GM10248 (cell line): ENCODE results near the gene LSS.

Experiments used
- CTCF ChIA-PET: fragments of 300-600 bp; sonication (Branson Sonifier 250); formaldehyde crosslinking; extraction: SDS; loops from one replicate; lab custom pipeline; 2021; ENCODE audit warnings: antibody characterized with exemption; lab: Yijun Ruan, JAX
- POLR2A ChIA-PET: fragments of 350-650 bp; sonication (Branson Sonifier 250); formaldehyde crosslinking; extraction: SDS; loops from one replicate; lab custom pipeline; 2020; ENCODE audit warnings: antibody characterized with exemption; lab: Yijun Ruan, JAX
- DNase-seq: peaks from one replicate; pipeline ENCODE4 v3.0.0; 2012; ENCODE audit errors: extremely low spot score
- TF ChIP-seq, protein P1 (sequence below): IDR thresholded peaks from 2 replicates; pipeline ENCODE4 v1.5.1; 2012; ENCODE audit warnings: mild to moderate bottlenecking, low read depth; ENCODE audit errors: extremely low read depth, missing control alignments, control extremely low read depth

The LSS gene

DNA sequence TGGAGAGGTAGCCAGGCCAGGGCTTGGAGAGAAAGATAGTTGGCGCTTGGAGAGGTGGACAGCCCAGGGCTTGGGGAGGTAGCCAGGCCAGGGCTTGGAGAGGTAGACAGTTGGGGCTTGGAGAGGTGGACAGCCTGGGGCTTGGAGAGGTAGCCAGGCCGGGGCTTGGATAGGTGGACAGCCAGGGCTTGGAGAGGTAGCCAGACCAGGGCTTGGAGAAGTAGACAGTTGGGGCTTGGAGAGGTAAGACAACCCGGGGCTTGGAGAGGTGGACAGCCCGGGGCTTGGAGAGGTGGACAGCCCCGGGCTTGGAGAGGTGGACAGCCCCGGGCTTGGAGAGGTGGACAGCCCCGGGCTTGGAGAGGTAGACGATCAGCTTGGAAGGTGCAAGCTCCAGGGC lies 7.7 kb downstream of the LSS start:
- ChIA-PET CTCF (interaction anchor here (1.2 kb wide), 2 partner anchors 9 to 31 kb away, joined by 3 to 4 read pairs; no protein-coding TSS in a partner anchor), POLR2A (no interaction called here)
- TF ChIP-seq, protein P1, sequence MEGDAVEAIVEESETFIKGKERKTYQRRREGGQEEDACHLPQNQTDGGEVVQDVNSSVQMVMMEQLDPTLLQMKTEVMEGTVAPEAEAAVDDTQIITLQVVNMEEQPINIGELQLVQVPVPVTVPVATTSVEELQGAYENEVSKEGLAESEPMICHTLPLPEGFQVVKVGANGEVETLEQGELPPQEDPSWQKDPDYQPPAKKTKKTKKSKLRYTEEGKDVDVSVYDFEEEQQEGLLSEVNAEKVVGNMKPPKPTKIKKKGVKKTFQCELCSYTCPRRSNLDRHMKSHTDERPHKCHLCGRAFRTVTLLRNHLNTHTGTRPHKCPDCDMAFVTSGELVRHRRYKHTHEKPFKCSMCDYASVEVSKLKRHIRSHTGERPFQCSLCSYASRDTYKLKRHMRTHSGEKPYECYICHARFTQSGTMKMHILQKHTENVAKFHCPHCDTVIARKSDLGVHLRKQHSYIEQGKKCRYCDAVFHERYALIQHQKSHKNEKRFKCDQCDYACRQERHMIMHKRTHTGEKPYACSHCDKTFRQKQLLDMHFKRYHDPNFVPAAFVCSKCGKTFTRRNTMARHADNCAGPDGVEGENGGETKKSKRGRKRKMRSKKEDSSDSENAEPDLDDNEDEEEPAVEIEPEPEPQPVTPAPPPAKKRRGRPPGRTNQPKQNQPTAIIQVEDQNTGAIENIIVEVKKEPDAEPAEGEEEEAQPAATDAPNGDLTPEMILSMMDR = no peak
- no peak for DNase-seq

DNA sequence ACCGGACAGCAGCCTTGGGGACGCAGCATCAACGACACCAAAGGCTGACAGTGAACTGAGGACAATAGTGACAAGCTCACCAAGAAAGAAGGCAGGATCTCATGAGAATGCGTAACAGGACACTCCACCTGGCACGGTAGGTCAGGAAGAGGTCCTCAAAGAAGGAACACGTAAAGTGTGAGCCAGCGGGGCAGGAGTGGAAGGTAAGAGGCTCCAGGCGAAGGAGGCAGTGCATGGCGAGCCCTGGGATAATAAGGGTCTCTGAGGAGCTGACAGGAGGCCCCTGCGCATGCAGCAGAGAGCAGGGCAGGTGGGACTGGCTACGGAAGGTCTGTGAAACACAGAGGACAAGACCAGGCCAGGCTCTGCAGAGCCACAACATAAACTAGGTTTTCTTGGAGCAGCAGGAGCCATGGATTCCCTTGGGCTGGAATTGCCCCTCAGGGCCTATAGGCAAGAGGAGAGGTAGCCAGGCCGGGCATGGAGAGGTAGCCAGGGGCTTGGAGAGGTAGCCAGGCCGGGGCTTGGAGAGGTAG lies 8.2 kb downstream of the LSS start:
- ChIA-PET CTCF (interaction anchor here (1.1 to 1.2 kb wide), 2 partner anchors 30 to 77 kb away, joined by 3 to 4 read pairs; no protein-coding TSS in a partner anchor), POLR2A (interaction anchor here (0.6 kb wide), 1 partner anchor 8 kb away, joined by 3 read pairs; the partner anchor contains the start of gene LSS)
- DNase-seq = no peak
- TF ChIP-seq, protein P1 = no peak

DNA sequence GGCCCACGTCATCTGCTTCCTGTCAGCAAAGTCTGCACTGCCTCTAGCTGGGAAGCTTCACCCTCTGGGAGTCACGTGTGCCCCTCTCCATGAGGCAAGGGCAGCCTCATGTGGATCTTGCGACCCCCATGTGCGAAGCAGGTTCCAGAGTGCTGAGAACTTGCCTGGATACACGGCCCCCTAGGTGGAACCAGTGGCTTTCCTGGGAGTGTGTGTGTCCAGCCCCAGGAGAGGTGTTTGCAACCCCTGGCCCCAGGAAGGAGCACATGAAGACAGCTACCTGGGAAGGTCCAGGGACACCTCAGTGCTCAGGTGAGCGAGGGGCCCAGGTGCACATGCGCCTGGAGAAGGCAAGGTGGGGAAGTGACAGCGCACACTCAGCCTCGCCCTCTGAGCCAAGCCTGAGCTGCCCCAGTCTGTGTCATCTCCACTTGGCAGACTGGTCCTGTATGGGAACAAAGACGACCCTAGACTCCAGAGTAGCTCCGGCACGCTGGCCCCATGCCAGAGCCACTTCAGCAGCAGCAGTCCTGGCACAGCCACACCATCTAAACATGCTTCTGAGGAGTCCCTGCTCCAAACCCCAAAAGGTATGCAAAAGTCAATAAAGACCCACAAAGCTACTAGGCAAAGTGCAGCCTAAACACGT lies 8.9 kb downstream of the LSS start:
- TF ChIP-seq, protein P1 = no peak
- POLR2A ChIA-PET = interaction anchor here (0.5 to 0.6 kb wide), 3 partner anchors 9 to 148 kb away, joined by 3 to 5 read pairs (median 3); partner anchors contain the start of gene LSS
- no peak for DNase-seq
- CTCF ChIA-PET = interaction anchor here (1.1 to 1.2 kb wide), 2 partner anchors 30 to 76 kb away, joined by 3 to 4 read pairs; no protein-coding TSS in a partner anchor

DNA sequence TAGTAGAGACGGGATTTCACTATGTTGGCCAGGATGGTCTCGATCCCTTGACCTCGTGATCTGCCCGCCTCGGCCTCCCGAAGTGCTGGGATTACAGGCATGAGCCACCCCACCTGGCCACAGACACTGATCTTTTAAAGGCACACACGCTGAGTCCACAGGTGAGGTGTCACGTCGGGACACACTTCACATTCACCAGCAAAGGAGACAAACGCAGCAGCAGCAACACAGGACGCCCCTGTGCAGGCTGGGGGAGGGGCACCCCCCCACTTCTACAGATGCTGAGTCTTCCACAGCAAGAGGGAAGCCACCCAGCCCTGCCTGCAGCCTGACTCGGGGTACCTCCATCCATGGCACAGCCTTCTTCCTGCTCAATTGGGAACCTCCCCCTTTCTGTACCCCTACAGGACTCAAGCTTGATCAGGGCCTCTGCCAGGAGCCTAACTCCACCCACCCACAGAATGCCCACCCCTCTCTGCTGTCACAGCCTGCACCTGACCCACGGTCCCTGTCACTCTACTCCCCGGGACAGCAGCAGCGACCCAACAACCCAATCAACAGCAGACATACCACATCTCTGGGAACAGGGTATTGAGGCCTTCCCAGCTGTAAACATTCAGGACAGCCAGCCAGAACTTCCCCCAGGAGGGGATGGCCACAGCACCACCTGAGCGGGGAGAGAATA lies 9.5 kb downstream of the LSS start:
- DNase-seq = no peak
- ChIA-PET POLR2A (interaction anchor here (0.5 to 0.6 kb wide), 2 partner anchors 36 to 148 kb away, joined by 3 to 5 read pairs; no protein-coding TSS in a partner anchor), CTCF (interaction anchor here (1.1 kb wide), 1 partner anchor 75 kb away, joined by 3 read pairs; no protein-coding TSS in a partner anchor)
- TF ChIP-seq, protein P1 = no peak

DNA sequence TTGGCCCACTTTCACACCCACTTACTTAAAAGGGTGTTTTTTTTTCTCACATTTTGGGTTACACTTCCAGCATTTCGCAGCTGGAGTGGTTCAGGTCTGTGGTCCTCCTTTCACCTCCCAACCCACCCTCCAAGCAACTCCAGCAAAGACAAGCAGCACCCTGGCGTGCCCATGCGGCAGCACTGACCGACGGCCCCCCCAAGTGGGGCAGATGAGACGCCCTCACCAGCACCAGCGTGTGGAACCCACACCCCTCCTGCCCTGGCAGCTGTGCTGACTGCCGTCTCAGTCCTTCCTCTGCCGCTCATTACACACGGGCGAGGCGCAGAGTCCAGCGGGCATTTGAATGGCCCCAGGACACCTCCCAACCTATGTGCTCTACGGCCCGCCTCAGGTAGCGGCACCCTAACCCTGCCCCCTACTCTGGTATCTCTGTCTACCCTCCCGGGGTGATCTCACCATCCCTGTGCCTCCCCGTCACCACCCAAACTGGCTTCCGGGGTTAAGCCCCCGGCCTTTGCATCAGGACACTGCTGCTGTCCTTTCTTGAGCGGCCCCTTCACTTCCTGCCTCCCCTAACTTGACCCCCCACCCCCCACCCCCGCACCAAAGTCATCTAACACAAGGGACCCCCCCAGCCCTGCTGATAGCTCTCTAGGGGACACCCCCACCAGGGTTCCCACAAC lies 10.9 kb downstream of the LSS start:
- POLR2A ChIA-PET = no interaction called here
- TF ChIP-seq, protein P1 = no peak
- DNase-seq = no peak
- CTCF ChIA-PET = interaction anchor here (1.3 kb wide), 1 partner anchor 10 kb away, joined by 3 read pairs; no protein-coding TSS in a partner anchor
